PC-3 (cell line): ENCODE results near the gene BIRC3. TPM values are rescaled to one million over a fixed set of nuclear protein-coding genes. Genes with fewer than 3 reads are reported as not detected.

Source experiments
- ATAC-seq: fragments of 200-7000 bp; cut with Tn5 transposase; 2 replicates; pipeline ENCODE4 v1.9.1; 2020; ENCODE audit warnings: mild to moderate bottlenecking, moderate library complexity
- BruUV-seq: library from RNA; stranded (reverse); fragments of 400-500 nt; replicated peaks from 2 replicates; lab custom pipeline; 2021; lab: Mats Ljungman, UMichigan
- CTCF ChIA-PET: fragments of 300-600 bp; sonication (Branson Sonifier 250); formaldehyde crosslinking; loops from one replicate; lab custom pipeline; 2022; ENCODE audit warnings: antibody characterized with exemption; lab: Charles Lee
- POLR2A ChIA-PET: fragments of 300-600 bp; sonication (Branson Sonifier 250); formaldehyde crosslinking; loops from one replicate; lab custom pipeline; 2022; ENCODE audit warnings: antibody characterized with exemption; ENCODE audit not compliant: unreplicated experiment; lab: Charles Lee
- DNase-seq: peaks from one replicate; pipeline ENCODE4 v3.0.0-alpha.2; 2015
- H2AFZ ChIP-seq: fragments of 300-600 bp; sonication (generic); 2 replicates; pipeline ENCODE4 v1.6.0; 2016; ENCODE audit warnings: antibody characterized with exemption, low read length
- H3F3A ChIP-seq: fragments of 300-600 bp; sonication (generic); one replicate; pipeline ENCODE4 v1.6.0; 2017; ENCODE audit warnings: antibody characterized with exemption, low read length, control low read depth, mild to moderate bottlenecking; ENCODE audit not compliant: unreplicated experiment
- H3K27ac ChIP-seq: fragments of 300-600 bp; sonication (generic); 2 replicates; pipeline ENCODE4 v1.5.1; 2016; ENCODE audit warnings: mild to moderate bottlenecking, low read length
- H3K27me3 ChIP-seq: fragments of 300-600 bp; sonication (generic); 2 replicates; pipeline ENCODE4 v1.6.1; 2016; ENCODE audit warnings: low read length, mixed read lengths
- H3K36me3 ChIP-seq: fragments of 300-600 bp; sonication (generic); 2 replicates; pipeline ENCODE4 v1.6.1; 2016; ENCODE audit warnings: low read depth, mixed run types, low read length, mixed read lengths
- H3K4me1 ChIP-seq: fragments of 300-600 bp; sonication (generic); 2 replicates; pipeline ENCODE4 v1.5.1; 2016; ENCODE audit warnings: low read length; ENCODE audit not compliant: insufficient read depth
- H3K4me2 ChIP-seq: fragments of 300-600 bp; sonication (generic); 2 replicates; pipeline ENCODE4 v1.6.0; 2016; ENCODE audit warnings: low read length
- H3K4me3 ChIP-seq: fragments of 300-600 bp; sonication (generic); 2 replicates; pipeline ENCODE4 v1.5.1; 2016; ENCODE audit warnings: mild to moderate bottlenecking, low read length, mixed read lengths
- H3K79me2 ChIP-seq: fragments of 300-600 bp; sonication (generic); 2 replicates; pipeline ENCODE4 v1.6.1; 2017; ENCODE audit warnings: low read length, mixed read lengths
- H3K9ac ChIP-seq: fragments of 300-600 bp; sonication (generic); 2 replicates; pipeline ENCODE4 v1.6.0; 2016; ENCODE audit warnings: mild to moderate bottlenecking, low read length
- H3K9me2 ChIP-seq: fragments of 300-600 bp; sonication (generic); replicated peaks from 2 replicates; pipeline ENCODE4 v1.6.1; 2016; ENCODE audit warnings: mixed run types, low read length, mixed read lengths
- H3K9me3 ChIP-seq: fragments of 300-600 bp; sonication (generic); 2 replicates; pipeline ENCODE4 v1.6.1; 2016; ENCODE audit warnings: low read length, mixed read lengths
- H4K20me1 ChIP-seq: fragments of 300-600 bp; sonication (generic); 2 replicates; pipeline ENCODE4 v1.6.1; 2016; ENCODE audit warnings: low read length, mixed read lengths
- EZH2 ChIP-seq: fragments of 300-600 bp; sonication (generic); IDR thresholded peaks from one replicate; pipeline ENCODE4 v1.6.1; 2017; ENCODE audit warnings: antibody characterized with exemption, mild to moderate bottlenecking, low read length; ENCODE audit not compliant: unreplicated experiment
- EZH2phosphoT487 ChIP-seq: fragments of 300-600 bp; sonication (generic); IDR thresholded peaks from 2 replicates; pipeline ENCODE4 v1.6.1; 2018; ENCODE audit warnings: mild to moderate bottlenecking, antibody characterized with exemption, low read length, borderline replicate concordance
- intact Hi-C: fragments of 100-400 bp; cut with micrococcal nuclease; formaldehyde crosslinking; loops from 2 replicates; pipeline ENCODE4 v1.9.0; 2023
- total RNA-seq: library from RNA; depleted of rRNA; stranded (reverse); fragments of >200 nt; gene quantifications from 2 replicates; pipeline ENCODE4 v1.2.3, GENCODE V29; 2014; rRNA removed
- TF ChIP-seq, protein P1 (sequence below): fragments of 300-600 bp; sonication (generic); conservative IDR thresholded peaks from 2 replicates; pipeline ENCODE4 v1.5.1; 2017; ENCODE audit warnings: antibody characterized with exemption, low read depth, mild to moderate bottlenecking, low read length

BIRC3 gene
- total RNA-seq, 1 experiment from 2014 or later: 4.2 TPM

DNA sequence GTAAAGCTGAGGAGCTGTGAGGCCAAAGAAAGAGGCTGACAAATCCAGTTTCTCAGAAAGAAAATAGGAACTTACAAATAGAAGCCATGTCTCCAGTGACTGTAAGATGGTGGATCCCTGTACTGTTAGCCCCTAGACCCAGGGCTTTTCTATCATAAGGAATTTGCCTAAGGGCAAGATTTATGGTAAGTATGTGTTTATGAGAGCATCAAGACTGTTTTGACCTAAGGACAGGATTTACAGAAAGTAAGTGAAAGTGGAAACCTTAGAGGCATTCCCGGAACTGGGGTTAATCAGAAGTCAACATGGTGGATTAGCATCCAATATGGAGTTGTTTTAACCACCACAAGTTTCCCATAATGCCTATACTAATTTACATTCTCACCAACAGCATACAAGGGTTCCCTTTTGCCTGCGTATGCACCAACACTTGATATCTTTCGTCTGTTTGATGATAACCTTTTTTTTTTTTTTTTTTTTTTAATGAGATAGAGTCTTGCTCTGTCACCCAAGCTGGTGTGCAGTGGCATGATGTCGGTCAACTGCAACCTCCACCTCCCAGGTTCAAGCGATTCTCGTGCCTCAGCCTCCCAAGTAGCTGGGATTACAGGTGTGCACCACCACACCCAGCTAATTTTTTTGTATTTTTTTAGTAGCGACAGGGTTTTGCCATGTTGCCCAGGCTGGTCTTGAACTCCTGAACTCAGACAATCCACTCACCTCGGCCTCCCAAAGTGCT, 69.9 kb downstream of the BIRC3 start:
- TF ChIP-seq EZH2: no peak
- TF ChIP-seq, protein P1, sequence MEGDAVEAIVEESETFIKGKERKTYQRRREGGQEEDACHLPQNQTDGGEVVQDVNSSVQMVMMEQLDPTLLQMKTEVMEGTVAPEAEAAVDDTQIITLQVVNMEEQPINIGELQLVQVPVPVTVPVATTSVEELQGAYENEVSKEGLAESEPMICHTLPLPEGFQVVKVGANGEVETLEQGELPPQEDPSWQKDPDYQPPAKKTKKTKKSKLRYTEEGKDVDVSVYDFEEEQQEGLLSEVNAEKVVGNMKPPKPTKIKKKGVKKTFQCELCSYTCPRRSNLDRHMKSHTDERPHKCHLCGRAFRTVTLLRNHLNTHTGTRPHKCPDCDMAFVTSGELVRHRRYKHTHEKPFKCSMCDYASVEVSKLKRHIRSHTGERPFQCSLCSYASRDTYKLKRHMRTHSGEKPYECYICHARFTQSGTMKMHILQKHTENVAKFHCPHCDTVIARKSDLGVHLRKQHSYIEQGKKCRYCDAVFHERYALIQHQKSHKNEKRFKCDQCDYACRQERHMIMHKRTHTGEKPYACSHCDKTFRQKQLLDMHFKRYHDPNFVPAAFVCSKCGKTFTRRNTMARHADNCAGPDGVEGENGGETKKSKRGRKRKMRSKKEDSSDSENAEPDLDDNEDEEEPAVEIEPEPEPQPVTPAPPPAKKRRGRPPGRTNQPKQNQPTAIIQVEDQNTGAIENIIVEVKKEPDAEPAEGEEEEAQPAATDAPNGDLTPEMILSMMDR: no peak
- no peak for TF ChIP-seq EZH2phosphoT487
- H3K9me2 ChIP-seq: no peaks in the 10 kb centered on the region
- ATAC-seq (no peak), DNase-seq (no peak)
- H3K4me2 ChIP-seq: no peak overlapping the region
- BruUV-seq: no TSS peak
- H3K9ac ChIP-seq: no peak overlapping the region
- ChIA-PET CTCF (no interaction called here), POLR2A (no interaction called here)
- H3K4me3 ChIP-seq: no peak overlapping the region
- H3K27ac ChIP-seq: no peak overlapping the region
- no peaks in the 10 kb centered on the region for H3K9me3 ChIP-seq
- H3K4me1 ChIP-seq: no peaks in the 10 kb centered on the region
- H4K20me1 ChIP-seq: no peaks in the 10 kb centered on the region
- no peaks in the 10 kb centered on the region for H3K79me2 ChIP-seq
- peaks cover 9% of the 10 kb centered on the region; the same call in 1 of the 2 replicates for H3K36me3 ChIP-seq
- H2AFZ ChIP-seq: no peak overlapping the region
- intact Hi-C loops: no loop called here
- H3F3A ChIP-seq: no peaks in the 10 kb centered on the region
- H3K27me3 ChIP-seq: no peaks in the 10 kb centered on the region

Other genes with a start within 250 kb of the BIRC3 start
- gene YAP1, start 207.0 kb upstream of the BIRC3 start, total RNA-seq: 104 and 118 TPM in 2 replicates
- gene BIRC2, start 29.7 kb downstream of the BIRC3 start, total RNA-seq: 36.1 and 42.6 TPM in 2 replicates
- 136 and 163 TPM in 2 replicates for gene TMEM123, start 135.3 kb downstream of the BIRC3 start, total RNA-seq
- gene MMP7, start 213.3 kb downstream of the BIRC3 start, total RNA-seq: 0.18 TPM in 1 of 2 replicates, not detected in the other